ENCODE measurements around the gene KIAA0408. TPM values are rescaled to one million over a fixed set of nuclear protein-coding genes. Genes with fewer than 3 reads are reported as not detected.

KIAA0408 gene
- total RNA-seq, result 0.07 and 0.13 TPM in 2 replicates

GRCh38 chr6:127459231-127459641, at the start of gene KIAA0408:
TSS of gene KIAA0408 (minus strand) at chr6:127459389. CDS start at chr6:127453981, 5,408 bp downstream.

Small RNA genes lying within 50 kb of the gene (small RNA-seq; reads per million reads assigned to genes)
- gene KIAA0408, result not detected

Other genes with a start within 250 kb of the KIAA0408 start
- gene RNF146, start 192.5 kb downstream of the KIAA0408 start, total RNA-seq, result 55.3 and 56.8 TPM in 2 replicates
- gene ECHDC1, start 115.8 kb downstream of the KIAA0408 start, total RNA-seq, result 50.4 and 60.1 TPM in 2 replicates
- gene C6orf58, start 117.8 kb upstream of the KIAA0408 start, total RNA-seq, result not detected in 2 replicates